Measurements from ENCODE around the gene SYK. TPM values are rescaled to one million over a fixed set of nuclear protein-coding genes. Genes with fewer than 3 reads are reported as not detected.

The SYK gene
- total RNA-seq, 1 experiment from 2014 or later, result 9.0 TPM

- DNase-seq (ENCODE audit: low read depth, low spot score), result no peak
- Histone ChIP-seq H3K79me2 (ENCODE audit: insufficient read depth, low read length) (no peaks in the 10 kb centered on the region), H3K4me3 (replicated peaks in 1 of 2; ENCODE audit: low read depth in 1 of 2, low read length in 2 of 2) (no peak overlapping the region), H4K20me1 (ENCODE audit: insufficient read depth) (no peaks in the 10 kb centered on the region), H3K27me3 (ENCODE audit: insufficient read depth, low read length) (no peaks in the 10 kb centered on the region), H3K36me3 (ENCODE audit: control insufficient read depth in 1 of 2, insufficient read depth in 2 of 2, low read length in 2 of 2) (no peaks in the 10 kb centered on the region), H3K9me3 (ENCODE audit: control insufficient read depth in 1 of 2, insufficient read depth in 1 of 2, low read depth in 1 of 2, low read length in 2 of 2) (no peaks in the 10 kb centered on the region), H3K4me1 (ENCODE audit: control insufficient read depth in 1 of 2, insufficient read depth in 2 of 2, low read length in 2 of 2) (no peaks in the 10 kb centered on the region), H3K9me2 (ENCODE audit: insufficient read depth) (no peaks in the 10 kb centered on the region), H3K9ac (ENCODE audit: low read length) (no peak overlapping the region), H3K27ac (ENCODE audit: low read depth, low read length) (no peak overlapping the region), H3K4me2 (ENCODE audit: low read length) (no peak overlapping the region), H2AFZ (ENCODE audit: low read depth, low read length, poor library complexity, severe bottlenecking) (no peak overlapping the region)
- RAD21 ChIA-PET (ENCODE audit: low non-redundant PET in 1 of 2, low total read pairs in 2 of 2, uncharacterized antibody in 2 of 2, unreplicated experiment in 2 of 2), result no interaction called here
- POLR2A ChIA-PET, result no interaction called here
- no TSS peak for BruUV-seq (replicated peaks)
- CTCF ChIA-PET, result interaction anchor here (3.4 kb wide), 1 partner anchor 727 kb away, joined by 19 read pairs; no protein-coding TSS in a partner anchor
- TF ChIP-seq ATF3 (IDR thresholded peaks at IDR 0.05) (no peak), ZNF274 (IDR thresholded peaks at IDR 0.05; ENCODE audit: low read depth, low read length) (no peak), EZH2 (IDR thresholded peaks at IDR 0.05) (no peak), POLR2A (IDR thresholded peaks at IDR 0.05; ENCODE audit: borderline replicate concordance, extremely low read depth, insufficient read depth, insufficient read length) (no peak), MAX (IDR thresholded peaks at IDR 0.05) (no peak), SP1 (IDR thresholded peaks at IDR 0.05; ENCODE audit: low read depth) (no peak), EGR1 (IDR thresholded peaks at IDR 0.05; ENCODE audit: low read depth) (no peak), REST (IDR thresholded peaks at IDR 0.05; ENCODE audit: low read depth) (no peak), YY1 (IDR thresholded peaks at IDR 0.05; ENCODE audit: extremely low read depth, insufficient replicate concordance, low read depth, low read length) (no peak)
- intact Hi-C loops (cut with micrococcal nuclease), result no loop called here
- ATAC-seq, result no peak
Observed at GRCh38 chr9:90869361-90869760, 67.7 kb downstream of the SYK start.

Data from HCT116 (cell line).